WI38 (cell line): Measurements from ENCODE around the gene SGK1.
"Not testable (repeated sequence)": the region's sequence is repeated elsewhere in the genome, so short reads cannot be mapped to it uniquely, and the experiment has no call there.

Experiments
- H3K4me3 ChIP-seq: 2 replicates; pipeline ENCODE4 v1.5.1; 2011; ENCODE audit warnings: low read depth, mild to moderate bottlenecking, control low read depth, low read length
- TF ChIP-seq, protein P1 (sequence below): IDR thresholded peaks from 2 replicates; pipeline ENCODE4 v1.5.1; 2012; ENCODE audit warnings: low read depth, mild to moderate bottlenecking, control low read depth, low read length

SGK1 gene

DNA sequence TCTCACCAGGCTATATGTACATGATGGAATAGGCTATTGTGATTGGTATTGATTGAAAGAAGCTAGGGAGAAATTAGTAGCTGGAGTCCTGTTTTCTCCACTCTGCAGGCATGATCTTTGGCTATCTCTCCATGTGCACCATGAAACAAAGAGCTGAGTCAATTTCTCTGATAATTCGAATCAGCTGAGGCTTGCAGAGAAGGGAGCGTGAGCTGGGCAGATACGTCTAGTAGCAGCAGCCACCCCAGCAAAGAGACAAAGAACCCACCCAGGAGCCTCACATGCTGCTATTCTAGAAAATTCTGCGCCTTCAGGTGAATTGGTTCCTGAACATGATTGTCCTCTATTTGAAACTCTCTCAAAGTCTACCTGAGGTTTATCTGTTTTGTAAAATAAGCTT is 6.9 kb upstream of the SGK1 start:
- H3K4me3 ChIP-seq = no peak overlapping the region
- TF ChIP-seq, protein P1, sequence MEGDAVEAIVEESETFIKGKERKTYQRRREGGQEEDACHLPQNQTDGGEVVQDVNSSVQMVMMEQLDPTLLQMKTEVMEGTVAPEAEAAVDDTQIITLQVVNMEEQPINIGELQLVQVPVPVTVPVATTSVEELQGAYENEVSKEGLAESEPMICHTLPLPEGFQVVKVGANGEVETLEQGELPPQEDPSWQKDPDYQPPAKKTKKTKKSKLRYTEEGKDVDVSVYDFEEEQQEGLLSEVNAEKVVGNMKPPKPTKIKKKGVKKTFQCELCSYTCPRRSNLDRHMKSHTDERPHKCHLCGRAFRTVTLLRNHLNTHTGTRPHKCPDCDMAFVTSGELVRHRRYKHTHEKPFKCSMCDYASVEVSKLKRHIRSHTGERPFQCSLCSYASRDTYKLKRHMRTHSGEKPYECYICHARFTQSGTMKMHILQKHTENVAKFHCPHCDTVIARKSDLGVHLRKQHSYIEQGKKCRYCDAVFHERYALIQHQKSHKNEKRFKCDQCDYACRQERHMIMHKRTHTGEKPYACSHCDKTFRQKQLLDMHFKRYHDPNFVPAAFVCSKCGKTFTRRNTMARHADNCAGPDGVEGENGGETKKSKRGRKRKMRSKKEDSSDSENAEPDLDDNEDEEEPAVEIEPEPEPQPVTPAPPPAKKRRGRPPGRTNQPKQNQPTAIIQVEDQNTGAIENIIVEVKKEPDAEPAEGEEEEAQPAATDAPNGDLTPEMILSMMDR = no peak

DNA sequence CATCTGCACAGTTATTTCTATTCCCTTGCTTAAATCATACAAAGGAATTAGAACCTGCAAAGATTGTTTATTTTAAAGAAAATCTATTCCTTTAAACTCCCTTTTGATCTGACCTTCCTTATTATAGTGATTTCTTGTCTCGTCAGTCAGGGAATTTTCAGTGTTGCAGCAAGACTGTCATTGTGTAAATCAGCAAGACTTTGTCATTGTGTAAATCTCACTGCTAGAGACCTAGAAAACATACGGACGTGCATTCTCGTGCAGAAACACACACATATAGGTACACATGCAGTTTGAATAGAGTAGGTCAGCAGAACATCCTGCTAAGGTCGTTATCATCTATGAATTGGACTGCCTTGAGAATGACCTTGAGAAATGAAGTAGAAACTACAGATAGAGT is 6.2 kb upstream of the SGK1 start:
- H3K4me3 ChIP-seq = no peak overlapping the region
- TF ChIP-seq, protein P1 = no peak

DNA sequence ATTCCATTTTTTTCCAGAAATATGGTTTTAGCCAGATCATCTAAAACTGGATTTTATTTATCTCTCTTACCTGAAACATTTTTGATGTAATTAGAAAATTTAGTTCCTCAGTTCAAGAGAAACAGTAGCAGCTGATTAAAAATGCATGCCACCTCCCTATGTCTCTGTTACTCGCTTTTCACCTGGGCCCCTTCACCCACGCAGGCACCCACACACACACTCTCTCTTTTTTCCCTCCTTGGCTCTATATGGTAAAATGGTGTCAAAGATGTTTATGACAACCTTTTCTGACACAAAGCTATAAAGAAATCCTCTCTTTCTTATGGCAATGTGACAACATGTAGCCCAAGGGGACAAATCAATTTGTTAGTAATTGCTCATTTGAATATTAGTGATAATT is 5.8 kb upstream of the SGK1 start:
- H3K4me3 ChIP-seq = no peak overlapping the region
- TF ChIP-seq, protein P1 = no peak

DNA sequence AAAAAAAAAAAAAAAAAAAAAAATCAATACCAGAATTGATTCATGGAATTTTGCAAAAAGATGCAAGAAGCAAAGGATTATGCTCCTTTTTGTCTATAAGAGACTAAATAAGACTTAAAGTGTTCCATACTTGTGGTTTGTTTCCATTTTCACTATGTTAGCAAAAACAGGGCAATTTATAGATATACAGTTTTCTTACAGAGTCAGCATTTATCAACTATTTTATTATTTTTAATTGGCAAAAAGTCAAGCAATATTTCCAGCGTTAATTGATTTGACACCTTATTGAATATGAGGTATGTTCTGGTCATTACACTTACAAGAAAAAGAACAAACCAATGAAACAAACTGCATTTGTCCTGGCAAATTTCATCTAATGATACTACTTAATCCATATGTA is 5.4 kb upstream of the SGK1 start:
- TF ChIP-seq, protein P1 = no peak
- H3K4me3 ChIP-seq = no peak overlapping the region

DNA sequence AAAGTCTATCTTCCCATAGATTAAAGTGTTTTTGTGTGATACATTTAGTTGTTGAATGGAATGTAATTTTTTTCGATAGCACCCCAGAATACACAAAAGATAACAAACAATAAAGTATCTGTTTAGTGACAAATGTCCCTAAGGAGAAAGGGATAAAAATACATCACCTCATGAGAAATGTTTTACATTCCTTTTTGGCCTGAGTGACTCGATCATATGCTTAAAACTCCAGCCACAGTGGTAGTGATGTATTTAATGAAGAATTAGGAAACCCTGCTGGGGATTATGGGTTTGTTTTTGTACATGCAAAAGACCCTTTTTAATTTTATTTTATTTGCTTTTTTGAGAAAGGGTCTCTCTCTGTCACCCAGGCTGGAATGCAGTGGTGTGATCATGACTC is 4.3 kb upstream of the SGK1 start:
- TF ChIP-seq, protein P1 = no peak

DNA sequence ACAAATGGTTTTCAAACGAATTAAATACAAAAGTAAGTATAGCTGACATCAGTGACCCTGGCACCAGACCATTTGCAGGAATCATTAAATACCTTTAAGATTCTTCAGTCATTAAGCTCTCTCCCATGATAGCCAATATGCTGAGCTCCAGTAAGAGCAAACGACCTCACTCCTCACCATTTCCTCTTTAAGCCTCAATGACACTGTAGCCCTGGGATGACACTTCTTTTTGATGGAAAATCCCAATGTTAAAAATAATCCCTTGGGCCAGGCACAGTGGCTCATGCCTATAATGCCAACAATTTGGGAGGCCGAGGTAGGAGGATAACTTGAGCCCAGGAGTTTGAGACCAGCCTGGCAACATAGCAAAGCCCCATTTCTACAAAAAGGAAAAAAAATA is 3.3 kb upstream of the SGK1 start:
- TF ChIP-seq, protein P1 = no peak
- no peak overlapping the region for H3K4me3 ChIP-seq

More for the DNA sequence above, 4.3 kb upstream of the SGK1 start:
- H3K4me3 ChIP-seq = no peak overlapping the region

DNA sequence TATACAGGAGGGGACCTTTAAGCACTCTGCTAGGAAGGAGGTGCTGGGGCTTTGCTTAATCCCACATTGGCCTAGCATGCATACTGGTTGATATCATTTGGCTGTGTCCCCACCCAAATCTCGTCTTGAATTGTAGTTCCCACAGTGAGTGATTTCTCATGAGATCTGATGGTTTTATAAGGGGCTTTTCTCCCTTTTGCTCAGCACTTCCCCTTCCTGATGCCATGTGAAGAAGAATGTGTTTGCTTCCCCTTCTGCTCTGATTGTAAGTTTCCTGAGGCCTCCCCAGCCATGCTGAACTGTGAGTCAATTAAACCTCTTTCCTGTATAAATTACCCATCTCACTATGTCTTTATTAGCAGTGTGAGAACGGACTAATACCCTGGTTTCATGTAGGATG is 1.8 kb upstream of the SGK1 start:
- H3K4me3 ChIP-seq = not testable (repeated sequence)

DNA sequence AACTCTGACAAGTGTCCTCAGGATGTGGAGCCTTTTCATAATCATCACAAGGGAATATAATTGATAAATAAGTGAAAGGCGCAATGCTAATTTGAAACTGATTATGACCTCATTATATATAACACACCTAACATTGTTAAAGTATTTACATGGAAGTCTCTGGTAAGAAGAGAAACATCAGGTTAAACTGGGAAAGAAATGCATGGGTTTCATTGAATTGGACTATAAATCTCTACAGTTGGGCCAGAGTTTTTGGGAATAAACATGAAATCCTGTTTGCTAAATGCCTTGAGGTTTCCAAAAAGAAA is 1.0 kb upstream of the SGK1 start:
- no peak overlapping the region for H3K4me3 ChIP-seq
- TF ChIP-seq, protein P1 = no peak
